K562 treated with DMSO at 1 percent for 48 hours (cell line): ENCODE results near the gene PCDH11Y. TPM values are rescaled to one million over a fixed set of nuclear protein-coding genes. Genes with fewer than 3 reads are reported as not detected.

Experiments
- total RNA-seq: library from RNA; unstranded; fragments of 300-600 nt; gene quantifications from 2 replicates; pipeline ENCODE4 v1.2.3, GENCODE V29; 2022; ENCODE audit warnings: low replicate concordance; ENCODE audit errors: extremely low read depth

Gene PCDH11Y
- total RNA-seq, result not detected in 2 replicates

GRCh38 chrY:5000057-5000456, at the start of gene PCDH11Y:
PCDH11Y (plus strand) TSS chrY:5000296; CDS start chrY:5057100, 56,804 bp downstream.

